SKM-1 treated with dmso at 0.1 percent for 144 hours (cell line): ENCODE data around the gene SGTB.
"Not testable (repeated sequence)": the region's sequence is repeated elsewhere in the genome, so short reads cannot be mapped to it uniquely, and the experiment has no call there.

Source experiments
- DNase-seq: peaks from one replicate; lab custom pipeline; 2025; ENCODE audit not compliant: unreplicated experiment; lab: John Stamatoyannopoulos, UW

SGTB gene

DNA sequence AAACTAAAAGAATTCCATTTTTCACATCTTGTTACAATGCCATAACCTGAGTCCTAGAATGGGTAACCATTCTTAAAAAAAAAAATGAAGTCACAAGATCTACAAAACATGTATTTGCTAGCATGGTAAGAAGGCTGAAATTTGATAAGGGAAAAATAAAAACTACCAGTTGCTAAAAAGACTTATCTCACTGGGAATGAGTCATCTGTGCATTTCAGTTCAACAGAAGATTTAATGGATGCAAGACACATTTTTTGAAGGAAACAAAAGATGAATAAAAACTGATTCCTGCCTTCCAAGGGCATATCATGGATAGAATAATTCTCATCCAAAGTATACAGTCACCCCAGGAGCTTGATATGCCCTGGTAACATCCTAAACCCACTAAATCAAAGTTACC lies 47.2 kb downstream of the SGTB start:
- DNase-seq, result no peak

GRCh38 chr5:65672796-65673195 lies 49.1 kb downstream of the SGTB start:
- peak; percentile 26 for DNase-seq

- peak; percentile 22 for DNase-seq
Observed at GRCh38 chr5:65668696-65669095, 53.2 kb downstream of the SGTB start.

GRCh38 chr5:65663804-65664521 lies 57.9 kb downstream of the SGTB start:
- no peak for DNase-seq

DNA sequence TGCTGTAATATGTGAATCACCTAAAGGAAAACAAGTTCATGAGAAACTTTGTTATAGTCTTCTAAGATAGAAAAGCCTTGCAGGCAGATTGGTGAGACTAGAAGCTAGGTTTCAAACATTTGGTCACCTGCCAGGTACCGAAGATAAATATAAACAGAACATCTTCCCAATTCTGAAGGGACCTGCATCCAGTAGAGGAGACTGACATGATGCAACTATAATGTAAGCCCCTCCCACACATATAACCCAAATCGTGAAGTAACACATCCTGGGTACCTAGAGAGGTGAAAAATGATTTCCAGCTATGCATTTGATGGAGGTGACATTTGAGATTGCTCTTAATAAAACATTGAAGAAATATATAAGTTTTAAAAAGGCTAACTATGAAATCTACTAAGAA lies 67.2 kb downstream of the SGTB start:
- DNase-seq, result no peak

DNA sequence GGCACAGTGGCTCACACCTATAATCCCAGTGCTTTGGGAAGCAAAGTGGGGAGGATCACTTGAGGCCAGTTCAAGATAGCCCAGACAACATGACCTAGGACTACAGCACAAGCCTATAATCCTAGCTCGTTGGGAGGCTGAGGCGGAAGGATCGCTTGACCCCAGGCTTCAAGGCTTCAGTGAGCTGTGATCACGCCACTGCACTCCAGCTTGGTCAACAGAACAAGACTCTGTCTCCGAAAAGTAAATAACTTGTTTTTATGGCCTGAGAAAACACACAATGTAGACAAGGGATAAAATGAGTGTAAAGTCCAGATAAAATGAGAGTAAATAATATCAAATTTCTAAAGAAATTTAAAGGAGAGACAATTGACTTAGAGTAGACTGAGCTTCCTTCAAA lies 70.8 kb downstream of the SGTB start:
- no peak for DNase-seq

GRCh38 chr5:65647941-65648340 lies 74.0 kb downstream of the SGTB start:
- DNase-seq, result no peak

GRCh38 chr5:65646938-65647337 lies 75.0 kb downstream of the SGTB start:
- DNase-seq, result no peak

DNA sequence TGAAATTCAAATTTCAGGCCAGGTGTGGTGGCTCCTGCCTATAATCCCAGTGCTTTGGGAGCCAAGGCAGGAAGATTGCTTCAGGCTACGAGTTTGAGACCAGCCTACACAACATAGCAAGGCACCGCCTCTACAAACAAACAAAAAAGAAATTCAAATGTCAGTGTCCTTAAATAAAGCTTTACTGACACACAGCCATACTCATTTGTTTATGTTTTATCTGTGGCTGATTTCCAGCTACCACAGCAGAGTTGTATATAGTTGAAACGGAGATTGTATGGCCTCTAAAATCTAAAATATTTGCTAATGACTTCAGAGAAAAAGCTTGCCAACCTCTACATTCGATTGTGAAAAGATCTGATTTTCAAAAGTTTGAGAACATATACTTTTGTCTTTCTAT lies 81.7 kb downstream of the SGTB start:
- DNase-seq, result no peak

GRCh38 chr5:65630981-65631380 lies 90.9 kb downstream of the SGTB start:
- no peak for DNase-seq

- no peak for DNase-seq
Observed at GRCh38 chr5:65625743-65626142, 96.2 kb downstream of the SGTB start.

DNA sequence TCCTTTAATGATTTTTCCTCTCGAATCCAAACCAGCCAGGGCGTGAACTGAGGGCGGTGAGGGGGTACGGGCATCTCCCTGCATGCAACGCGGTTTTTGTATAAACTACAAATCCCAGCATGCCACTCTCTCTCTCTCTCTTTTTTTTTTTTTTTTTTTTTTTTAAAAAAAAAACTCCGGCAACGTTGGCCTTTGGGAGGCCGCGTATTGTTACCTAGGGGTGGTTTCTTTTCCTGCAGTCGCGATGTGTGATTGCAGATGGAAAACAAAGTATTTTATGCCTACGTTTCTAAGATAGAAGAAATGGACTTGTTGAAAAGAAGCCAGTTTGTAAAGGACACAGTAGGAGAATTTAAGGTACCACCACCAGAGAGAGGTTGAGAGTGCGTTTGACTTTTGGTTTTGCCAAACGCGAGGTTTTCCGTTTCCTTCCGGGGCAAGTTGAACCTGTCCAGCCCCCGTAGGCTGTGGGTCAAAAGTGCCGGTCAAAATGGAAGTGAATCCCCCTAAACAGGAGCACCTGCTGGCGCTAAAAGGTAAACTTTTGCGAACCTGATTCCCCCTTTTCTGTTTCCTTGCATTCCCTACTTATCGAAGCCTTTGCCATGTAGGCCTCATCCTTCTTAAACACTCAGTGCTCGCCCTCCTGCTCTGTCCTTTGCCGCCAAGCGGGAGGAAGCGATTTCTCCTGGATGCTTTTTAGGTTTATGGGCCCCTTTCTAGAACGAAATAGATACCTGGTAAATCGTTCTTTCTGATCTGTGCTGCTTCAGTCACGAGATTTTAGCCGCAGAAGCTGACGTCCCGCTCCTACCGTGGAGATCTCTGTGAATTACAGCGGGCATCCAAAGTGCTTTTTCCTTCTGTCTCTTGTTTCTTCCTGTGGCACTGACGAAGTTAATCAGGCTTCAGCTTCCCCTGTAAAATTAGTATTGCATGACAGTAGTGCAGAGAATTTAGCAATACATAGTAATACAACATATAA lies 97.0 kb downstream of the SGTB start, which contains the start of the genes SHLD3 and TRAPPC13:
TSS of gene SHLD3 (plus strand) at position 457 of the 985 bp plus-strand sequence. CDS start 4,561 bp downstream, outside the sequence.
TSS of gene TRAPPC13 (plus strand) at position 457 of the 985 bp plus-strand sequence. CDS start at position 491, 34 bp downstream.
- DNase-seq, result peak; percentile 92

DNA sequence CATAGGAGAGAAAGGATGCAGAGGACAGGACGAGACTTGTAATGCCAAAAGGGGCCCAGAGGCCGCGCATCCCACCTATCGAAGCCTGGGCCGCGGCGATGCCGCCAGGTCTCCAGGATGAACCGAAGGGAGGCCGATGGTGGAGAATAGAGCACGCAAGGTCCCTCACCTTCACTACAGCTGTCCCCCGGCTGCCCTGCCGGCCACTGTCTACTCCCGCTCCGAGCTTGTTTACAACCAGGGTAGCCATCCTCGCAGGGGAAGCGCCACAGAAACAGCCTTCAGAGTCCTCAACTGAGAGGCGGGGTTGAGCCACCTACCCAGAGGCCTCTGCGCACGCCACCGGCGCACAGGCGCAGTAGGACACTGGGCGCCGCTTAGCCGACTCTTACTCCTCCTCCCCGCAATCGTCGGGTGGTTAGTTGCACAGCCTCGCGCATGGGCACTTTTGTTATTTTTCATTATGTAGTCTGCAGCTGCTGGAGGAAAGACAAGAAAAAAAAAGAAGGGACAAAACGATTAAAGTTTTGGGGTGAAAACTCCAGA lies 97.8 kb downstream of the SGTB start, which contains the start of gene TRIM23:
TSS of gene TRIM23 (minus strand) at position 309 of the 546 bp plus-strand sequence. CDS start at position 250, 59 bp downstream.
- peak; percentile 92 for DNase-seq

DNA sequence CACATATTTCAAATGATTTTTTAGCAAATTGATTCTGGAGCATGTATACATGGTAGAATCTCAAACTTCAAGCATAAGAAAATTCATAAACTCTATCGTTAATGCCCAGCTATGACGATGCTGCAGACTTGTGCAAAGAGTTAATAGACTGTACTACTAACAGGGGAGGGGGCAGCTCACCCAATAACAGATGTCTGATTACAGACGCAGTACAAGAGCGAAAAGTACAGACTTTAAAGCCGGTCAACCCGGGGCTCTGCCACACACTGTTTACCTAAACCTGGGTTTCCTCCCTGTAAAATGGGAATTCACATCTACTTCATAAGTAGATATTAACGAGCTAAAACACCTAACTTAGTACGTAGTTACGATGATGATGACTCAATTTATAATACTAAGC lies 98.4 kb downstream of the SGTB start:
- DNase-seq, result no peak

DNA sequence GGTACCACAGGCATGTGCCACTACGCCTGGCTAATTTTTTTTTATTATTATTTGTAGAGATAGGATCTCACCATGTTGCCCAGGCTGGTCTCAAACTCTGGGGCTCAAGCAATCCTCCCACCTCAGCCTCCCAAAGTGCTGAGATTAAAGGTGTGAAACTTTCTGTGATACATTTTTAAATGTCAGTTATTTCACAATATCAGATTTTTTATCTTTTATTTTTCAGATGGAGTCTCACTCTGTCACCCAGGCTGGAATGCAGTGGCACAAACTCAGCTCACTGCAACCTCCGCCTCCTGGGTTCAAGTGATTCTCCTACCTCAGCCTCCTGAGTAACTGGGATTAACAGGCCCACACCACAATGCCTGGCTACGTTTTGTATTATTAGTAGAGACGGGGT lies 99.9 kb downstream of the SGTB start:
- not testable (repeated sequence) for DNase-seq

DNA sequence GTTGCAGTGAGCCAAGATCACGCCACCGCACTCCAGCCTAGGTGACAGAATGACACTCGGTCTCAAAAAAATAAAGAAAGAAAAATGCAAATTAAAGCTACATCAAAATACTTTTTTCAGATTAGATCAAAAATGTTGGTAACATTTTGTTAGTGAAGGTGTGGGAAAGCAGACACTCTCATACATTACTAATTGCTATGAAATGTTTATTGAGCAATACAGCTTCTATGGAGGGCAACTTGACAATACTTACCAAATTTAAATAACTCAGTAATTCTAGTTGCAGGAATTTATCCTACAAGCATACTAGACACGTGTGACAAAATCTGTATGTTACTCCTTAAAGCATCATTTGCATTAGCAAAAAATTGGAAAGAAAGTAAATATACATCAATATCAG lies 101.9 kb downstream of the SGTB start:
- DNase-seq, result no peak
